K562 (cell line): Measurements from ENCODE around the gene THEM5. TPM values are rescaled to one million over a fixed set of nuclear protein-coding genes. Genes with fewer than 3 reads are reported as not detected.
A peak's percentile ranks its signal among the peaks of the same experiment; 100 is the strongest.
"Not testable (repeated sequence)": the region's sequence is repeated elsewhere in the genome, so short reads cannot be mapped to it uniquely, and the experiment has no call there.

Source experiments
- ATAC-seq: fragments of 200-7000 bp; cut with Tn5 transposase; 3 replicates; pipeline ENCODE4 v1.9.1; 2020; ENCODE audit warnings: moderate library complexity
- BruUV-seq: library from RNA; stranded (reverse); fragments of 400-500 nt; replicated peaks from 2 replicates; lab custom pipeline; 2021; lab: Mats Ljungman, UMichigan
- CTCF ChIA-PET: fragments of 300-600 bp; formaldehyde crosslinking; extraction: SDS; loops from one replicate; lab custom pipeline; 2021; ENCODE audit warnings: low intra/inter-chr PET ratio; lab: Yijun Ruan, JAX
- POLR2A ChIA-PET: fragments of 300-600, 350-650 bp; sonication (Branson Sonifier 250); formaldehyde crosslinking; extraction: SDS; loops from one replicate; lab custom pipeline; 2021; ENCODE audit warnings: antibody characterized with exemption, inconsistent platforms; lab: Yijun Ruan, JAX
- DNase-seq, 4 experiments: peaks; one replicate each; pipeline versions ENCODE4 v3.0.0 to v3.0.0-alpha.2; 2011 to 2018; ENCODE audit warnings: low spot score in 3 of 4, mixed read lengths in 3 of 4; ENCODE audit errors: extremely low read depth in 1 of 4
- FAIRE-seq: peaks from 2 replicates; lab custom pipeline; 2011; peaks lifted over from hg19 to GRCh38; lab: Jason Lieb, UNC
- H2AFZ ChIP-seq: 2 replicates; pipeline ENCODE4 v1.6.0; 2011; ENCODE audit warnings: low read depth, low read length, control low read depth, inconsistent platforms
- H3K27ac ChIP-seq: fragments of 200-600 bp; 3 replicates; pipeline ENCODE4 v1.8.0; 2011; ENCODE audit warnings: low read depth, mild to moderate bottlenecking, control low read depth, inconsistent platforms, low read length, moderate library complexity, mixed read lengths; ENCODE audit errors: extremely low read depth
- H3K27me3 ChIP-seq, 2 experiments: fragments of 300-600 bp in 1 of 2; 2 replicates in 1 of 2; 3 replicates in 1 of 2; pipeline versions ENCODE4 v1.6.0 to v1.8.0; 2011; ENCODE audit warnings: inconsistent platforms in 2 of 2, low read length in 2 of 2, mild to moderate bottlenecking in 1 of 2, mixed read lengths in 1 of 2, moderate library complexity in 1 of 2; ENCODE audit not compliant: control insufficient read depth in 2 of 2, insufficient read depth in 2 of 2
- H3K36me3 ChIP-seq: fragments of 300-600 bp; 3 replicates; pipeline ENCODE4 v1.8.0; 2011; ENCODE audit warnings: mild to moderate bottlenecking, low read length, inconsistent platforms; ENCODE audit not compliant: control insufficient read depth, insufficient read depth
- H3K4me1 ChIP-seq, 2 experiments: fragments of 200-600 bp in 1 of 2; replicated peaks in 1 of 2; 2 replicates in 1 of 2; 3 replicates in 1 of 2; pipeline versions ENCODE4 v1.5.1 to v1.8.0; 2011; ENCODE audit warnings: inconsistent platforms in 2 of 2, low read length in 2 of 2, mild to moderate bottlenecking in 1 of 2, mixed read lengths in 1 of 2, moderate library complexity in 1 of 2; ENCODE audit not compliant: control insufficient read depth in 2 of 2, insufficient read depth in 2 of 2
- H3K4me2 ChIP-seq: 2 replicates; pipeline ENCODE4 v1.6.1; 2011; ENCODE audit warnings: low read length, control low read depth, inconsistent platforms, mixed read lengths; ENCODE audit not compliant: insufficient read depth
- H3K4me3 ChIP-seq: fragments of 200-600 bp; sonication (generic), shearing (Covaris generic); 2 replicates; pipeline ENCODE4 v1.5.1; 2016; ENCODE audit warnings: control low read depth, inconsistent platforms
- H3K79me2 ChIP-seq: fragments of 200-600 bp; 3 replicates; pipeline ENCODE4 v1.8.0; 2011; ENCODE audit warnings: low read length, inconsistent platforms; ENCODE audit not compliant: control insufficient read depth, insufficient read depth
- H3K9ac ChIP-seq, 2 experiments: 2 replicates each; pipeline versions ENCODE4 v1.6.0 to v1.6.1; 2011; ENCODE audit warnings: low read depth in 2 of 2, low read length in 2 of 2, control low read depth in 1 of 2, inconsistent platforms in 1 of 2, mild to moderate bottlenecking in 1 of 2, mixed read lengths in 1 of 2; ENCODE audit not compliant: insufficient read depth in 1 of 2
- H3K9me1 ChIP-seq: one replicate; pipeline ENCODE4 v1.6.0; 2011; ENCODE audit warnings: inconsistent platforms, mild to moderate bottlenecking, low read length, moderate library complexity; ENCODE audit not compliant: control insufficient read depth, insufficient read depth
- H3K9me3 ChIP-seq: replicated peaks from 2 replicates; pipeline ENCODE4 v1.5.1; 2011; ENCODE audit warnings: low read depth, low read length, inconsistent platforms; ENCODE audit not compliant: control insufficient read depth, insufficient read depth
- H4K20me1 ChIP-seq: replicated peaks from 2 replicates; pipeline ENCODE4 v1.6.1; 2011; ENCODE audit warnings: low read length, inconsistent platforms, mixed read lengths; ENCODE audit not compliant: control insufficient read depth, insufficient read depth
- CBX3 ChIP-seq, 2 experiments: IDR thresholded peaks; 1 replicate in 1 of 2; 2 replicates in 1 of 2; pipeline ENCODE4 v1.6.1; 2012; ENCODE audit warnings: inconsistent platforms in 2 of 2, low read length in 2 of 2, borderline replicate concordance in 1 of 2, control low read depth in 1 of 2
- FOXP1 ChIP-seq: sonication (generic); formaldehyde crosslinking; IDR thresholded peaks from 2 replicates; pipeline ENCODE4 v1.8.0; 2022; ENCODE audit warnings: mild to moderate bottlenecking, missing genetic modification reagents
- HIVEP1 ChIP-seq: fragments of 250-450 bp; sonication (Bioruptor Pico); IDR thresholded peaks from 2 replicates; pipeline ENCODE4 v1.4.0; 2020; ENCODE audit warnings: mild to moderate bottlenecking
- NCOR1 ChIP-seq: fragments of 450-650 bp; IDR thresholded peaks from 2 replicates; pipeline ENCODE4 v1.6.1; 2016; ENCODE audit warnings: mild to moderate bottlenecking, moderate library complexity
- NR2F6 ChIP-seq: fragments of 450-650 bp; formaldehyde crosslinking; IDR thresholded peaks from 2 replicates; pipeline ENCODE4 v1.4.0; 2020; ENCODE audit warnings: mild to moderate bottlenecking
- SPI1 ChIP-seq: IDR thresholded peaks from 2 replicates; pipeline ENCODE4 v1.6.1; 2011; ENCODE audit warnings: low read depth, low read length, control low read depth, borderline replicate concordance
- ZBTB8A ChIP-seq: fragments of 450-650 bp; IDR thresholded peaks from 2 replicates; pipeline ENCODE4 v1.6.1; 2018; ENCODE audit warnings: mild to moderate bottlenecking, moderate library complexity; ENCODE audit not compliant: partially characterized antibody
- ZSCAN29 ChIP-seq: fragments of 450-650 bp; IDR thresholded peaks from 2 replicates; pipeline ENCODE4 v1.6.1; 2017
- whole genome bisulfite sequencing: fragments of 100-300 bp; shearing (Covaris generic); methylation state at CpG from one replicate; pipeline ENCODE4 v1.1.6; 2016; ENCODE audit warnings: low coverage, mixed read lengths; ENCODE audit not compliant: insufficient coverage; ENCODE audit errors: missing lambda C conversion rate; 5-methylcytosine and 5-hydroxymethylcytosine counted together
- in situ Hi-C: fragments of 300-500 bp; cut with MboI; formaldehyde crosslinking; loops from 4 replicates; pipeline ENCODE4 v1.15.0; 2018; ENCODE audit warnings: inconsistent platforms, mixed read lengths
- intact Hi-C: fragments of 100-400 bp; cut with micrococcal nuclease; formaldehyde crosslinking; loops from 2 replicates; pipeline ENCODE4 v1.14.2; 2022
- polyA plus RNA-seq, 8 experiments: library from polyadenylated mRNA; depleted of rRNA in 4 of 8; stranded (reverse) in 5 of 8; unstranded in 3 of 8; fragments of >200 nt; fragmentation: Nextera tagmentation in 2 of 8; fragmentation: Illumina TruSeq in 1 of 8; extraction: Ambion mirVana in 2 of 8; extraction: Trizol in 1 of 8; gene quantifications; 2 replicates each; pipeline versions ENCODE4 v1.2.1 to v1.2.3, GENCODE V29; 2011 to 2014; ENCODE audit warnings: inconsistent platforms in 1 of 8, missing spikeins in 1 of 8
- total RNA-seq, 7 experiments: library from RNA; depleted of rRNA in 6 of 7; stranded (reverse); fragments of >200 nt in 6 of 7; fragmentation: Illumina TruSeq in 2 of 7; extraction: Trizol in 2 of 7; gene quantifications; 2 replicates each; pipeline versions ENCODE4 v1.2.1 to v1.2.3, GENCODE V29; 2011 to 2021; ENCODE audit warnings: low replicate concordance in 1 of 7

THEM5 gene
- total and polyA plus RNA-seq, 9 of the 15 experiments (the other 6 are each of a cell fraction or from before 2014, with no cell fraction given): not detected

DNA sequence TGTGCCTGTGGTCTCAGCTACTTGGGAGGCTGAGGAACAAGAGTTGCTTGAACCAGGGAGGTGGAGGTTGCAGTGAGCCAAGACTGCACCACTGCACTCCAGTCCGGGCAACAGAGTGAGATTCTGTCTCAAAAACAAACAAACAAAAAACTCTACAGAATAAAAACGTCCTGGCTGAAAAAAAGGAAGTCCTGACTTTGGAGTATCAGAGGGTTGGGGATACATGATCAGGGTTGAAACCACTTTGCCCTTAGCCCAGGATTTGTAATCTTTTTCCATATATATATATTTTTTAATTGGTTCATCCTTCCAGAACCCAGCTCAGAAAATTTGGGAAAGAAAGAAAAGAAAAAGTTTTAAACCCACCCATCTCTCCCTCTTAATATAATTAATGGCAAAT is 49.3 kb upstream of the THEM5 start:
- DNase-seq: no peak
- no peak overlapping the region for H3K4me3 ChIP-seq
- peaks cover 21 to 33% of the 10 kb centered on the region in 2 experiments for H3K4me1 ChIP-seq
- ATAC-seq: no peak
- H3K36me3 ChIP-seq: peaks cover 25% of the 10 kb centered on the region
- 43% methylated on average over 2 of the region's 2 CpGs for WGBS
- H3K79me2 ChIP-seq: peaks cover 76% of the 10 kb centered on the region
- POLR2A ChIA-PET: interaction anchor here (1.1 kb wide), 1 partner anchor 36 kb away, joined by 3 read pairs; no protein-coding TSS in a partner anchor
- no TSS peak for BruUV-seq
- no peak overlapping the region for H3K4me2 ChIP-seq
- TF ChIP-seq ZBTB8A (no peak), NCOR1 (no peak), ZSCAN29 (no peak), FOXP1 (CRISPR knock-in tag) (no peak), SPI1 (peak; percentile 70; the same call in 1 of the 2 replicates), NR2F6 (no peak), HIVEP1 (no peak)
- TF ChIP-seq, all 486 proteins: peak for 1
- no peak for FAIRE-seq
- in situ Hi-C loops: no loop called here
- no peaks in the 10 kb centered on the region for H3K27me3 ChIP-seq
- no peak overlapping the region for H3K27ac ChIP-seq
- H3K9me1 ChIP-seq: no peaks in the 10 kb centered on the region
- H3K9me3 ChIP-seq: peaks cover 10% of the 10 kb centered on the region
- no peak overlapping the region for H3K9ac ChIP-seq
- CTCF ChIA-PET: no interaction called here
- no peak overlapping the region for H2AFZ ChIP-seq
- intact Hi-C loops: no loop called here
- no peaks in the 10 kb centered on the region for H4K20me1 ChIP-seq

DNA sequence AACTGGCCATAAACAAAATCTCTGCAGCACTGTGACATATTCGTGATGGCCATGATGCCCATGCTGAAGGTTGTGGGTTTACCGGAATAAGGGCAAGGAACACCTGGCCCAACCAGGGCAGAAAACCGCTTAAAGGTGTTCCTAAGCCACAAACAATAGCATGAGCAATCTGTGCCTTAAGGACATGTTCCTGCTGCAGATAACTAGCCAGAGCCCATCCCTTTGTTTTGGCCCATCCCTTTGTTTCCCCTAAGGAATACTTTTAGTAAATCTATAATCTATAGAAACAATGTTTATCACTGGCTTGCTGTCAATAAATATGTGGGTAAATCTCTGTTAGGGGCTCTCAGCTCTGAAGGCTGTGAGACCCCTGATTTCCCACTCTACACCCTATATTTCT is 47.3 kb upstream of the THEM5 start:
- CTCF ChIA-PET, ATAC-seq, FAIRE-seq, H2AFZ ChIP-seq, H3K27ac ChIP-seq, DNase-seq, BruUV-seq, POLR2A ChIA-PET, in situ Hi-C loops, H3K9me3 ChIP-seq, H4K20me1 ChIP-seq, intact Hi-C loops, H3K27me3 ChIP-seq: not testable (repeated sequence)
- WGBS: 96% methylated on average over 3 of the region's 3 CpGs
- Histone ChIP-seq H3K79me2 (peaks cover 86% of the 10 kb centered on the region), H3K36me3 (peaks cover 28% of the 10 kb centered on the region)
- TF ChIP-seq CBX3 (IDR thresholded peaks at IDR 0.05; ENCODE audit: borderline replicate concordance in 1 of 2, low read length in 2 of 2): 0 out of 3 replicates have a peak, but pooled peaks of 1 of the 2 experiments have one; percentile 30
- TF ChIP-seq, all 486 proteins: peak for 1; not testable (repeated sequence) for 485
- H3K4me3 ChIP-seq, H3K9me1 ChIP-seq, H3K4me2 ChIP-seq, H3K9ac ChIP-seq: not testable (repeated sequence)
- peaks cover 14 to 36% of the 10 kb centered on the region in 2 experiments for H3K4me1 ChIP-seq
